GM20000 (cell line): ENCODE data around the gene GLTPD2.

Experiments
- DNase-seq: peaks from one replicate; pipeline ENCODE4 v3.0.0; 2012; ENCODE audit warnings: low spot score
- TF ChIP-seq, protein P1 (sequence below): IDR thresholded peaks from 2 replicates; pipeline ENCODE4 v1.5.1; 2012; ENCODE audit warnings: mild to moderate bottlenecking, control low read depth; ENCODE audit errors: extremely low read depth, missing control alignments

The GLTPD2 gene

GRCh38 chr17:4834681-4835020 lies 45.9 kb downstream of the GLTPD2 start:
- TF ChIP-seq, protein P1, sequence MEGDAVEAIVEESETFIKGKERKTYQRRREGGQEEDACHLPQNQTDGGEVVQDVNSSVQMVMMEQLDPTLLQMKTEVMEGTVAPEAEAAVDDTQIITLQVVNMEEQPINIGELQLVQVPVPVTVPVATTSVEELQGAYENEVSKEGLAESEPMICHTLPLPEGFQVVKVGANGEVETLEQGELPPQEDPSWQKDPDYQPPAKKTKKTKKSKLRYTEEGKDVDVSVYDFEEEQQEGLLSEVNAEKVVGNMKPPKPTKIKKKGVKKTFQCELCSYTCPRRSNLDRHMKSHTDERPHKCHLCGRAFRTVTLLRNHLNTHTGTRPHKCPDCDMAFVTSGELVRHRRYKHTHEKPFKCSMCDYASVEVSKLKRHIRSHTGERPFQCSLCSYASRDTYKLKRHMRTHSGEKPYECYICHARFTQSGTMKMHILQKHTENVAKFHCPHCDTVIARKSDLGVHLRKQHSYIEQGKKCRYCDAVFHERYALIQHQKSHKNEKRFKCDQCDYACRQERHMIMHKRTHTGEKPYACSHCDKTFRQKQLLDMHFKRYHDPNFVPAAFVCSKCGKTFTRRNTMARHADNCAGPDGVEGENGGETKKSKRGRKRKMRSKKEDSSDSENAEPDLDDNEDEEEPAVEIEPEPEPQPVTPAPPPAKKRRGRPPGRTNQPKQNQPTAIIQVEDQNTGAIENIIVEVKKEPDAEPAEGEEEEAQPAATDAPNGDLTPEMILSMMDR, result no peak

GRCh38 chr17:4836221-4836620 lies 47.5 kb downstream of the GLTPD2 start:
- TF ChIP-seq, protein P1, result no peak
- DNase-seq, result no peak

More at GRCh38 chr17:4834681-4835020, 45.9 kb downstream of the GLTPD2 start:
- no peak for DNase-seq

- TF ChIP-seq, protein P1, result no peak
Observed at GRCh38 chr17:4837471-4838308, 48.9 kb downstream of the GLTPD2 start.

DNA sequence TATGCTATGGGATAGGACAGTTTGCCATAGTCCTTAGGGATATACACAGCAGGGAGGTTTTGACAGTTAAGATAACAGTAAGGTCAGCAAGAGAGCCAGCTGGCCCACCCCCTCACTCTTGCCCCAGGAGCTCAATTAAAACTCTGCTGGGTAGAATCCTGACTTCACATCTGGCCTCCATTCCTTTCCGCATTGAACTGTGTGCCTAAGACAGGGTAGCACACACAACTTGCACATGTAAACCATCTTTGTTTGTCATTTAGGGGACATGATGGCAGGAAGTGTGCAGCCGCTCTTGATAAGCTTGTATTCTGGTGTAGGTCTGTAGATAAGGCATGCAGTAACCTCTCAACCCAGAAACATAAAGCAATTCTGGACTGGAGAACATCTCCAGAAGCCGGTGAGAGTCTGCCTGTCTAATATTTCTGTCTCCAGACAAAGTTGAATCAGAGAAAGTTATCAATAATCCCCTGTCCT lies 49.6 kb downstream of the GLTPD2 start:
- DNase-seq, result no peak

More at GRCh38 chr17:4837471-4838308, 48.9 kb downstream of the GLTPD2 start:
- no peak for DNase-seq

GRCh38 chr17:4839221-4839620 lies 50.5 kb downstream of the GLTPD2 start:
- no peak for DNase-seq
- TF ChIP-seq, protein P1, result no peak

More for the DNA sequence above, 49.6 kb downstream of the GLTPD2 start:
- TF ChIP-seq, protein P1, result no peak
